PC-3 (cell line): ENCODE results near the gene PRKAR1B. TPM values are rescaled to one million over a fixed set of nuclear protein-coding genes. Genes with fewer than 3 reads are reported as not detected.
A peak's percentile ranks its signal among the peaks of the same experiment; 100 is the strongest.

ENCODE experiments used
- ATAC-seq: fragments of 200-7000 bp; cut with Tn5 transposase; 2 replicates; pipeline ENCODE4 v1.9.1; 2020; ENCODE audit warnings: mild to moderate bottlenecking, moderate library complexity
- BruUV-seq: library from RNA; stranded (reverse); fragments of 400-500 nt; replicated peaks from 2 replicates; lab custom pipeline; 2021; lab: Mats Ljungman, UMichigan
- CTCF ChIA-PET: fragments of 300-600 bp; sonication (Branson Sonifier 250); formaldehyde crosslinking; loops from one replicate; lab custom pipeline; 2022; ENCODE audit warnings: antibody characterized with exemption; lab: Charles Lee
- POLR2A ChIA-PET: fragments of 300-600 bp; sonication (Branson Sonifier 250); formaldehyde crosslinking; loops from one replicate; lab custom pipeline; 2022; ENCODE audit warnings: antibody characterized with exemption; ENCODE audit not compliant: unreplicated experiment; lab: Charles Lee
- DNase-seq: peaks from one replicate; pipeline ENCODE4 v3.0.0-alpha.2; 2015
- H2AFZ ChIP-seq: fragments of 300-600 bp; sonication (generic); 2 replicates; pipeline ENCODE4 v1.6.0; 2016; ENCODE audit warnings: antibody characterized with exemption, low read length
- H3F3A ChIP-seq: fragments of 300-600 bp; sonication (generic); one replicate; pipeline ENCODE4 v1.6.0; 2017; ENCODE audit warnings: antibody characterized with exemption, low read length, control low read depth, mild to moderate bottlenecking; ENCODE audit not compliant: unreplicated experiment
- H3K27ac ChIP-seq: fragments of 300-600 bp; sonication (generic); 2 replicates; pipeline ENCODE4 v1.5.1; 2016; ENCODE audit warnings: mild to moderate bottlenecking, low read length
- H3K27me3 ChIP-seq: fragments of 300-600 bp; sonication (generic); 2 replicates; pipeline ENCODE4 v1.6.1; 2016; ENCODE audit warnings: low read length, mixed read lengths
- H3K36me3 ChIP-seq: fragments of 300-600 bp; sonication (generic); 2 replicates; pipeline ENCODE4 v1.6.1; 2016; ENCODE audit warnings: low read depth, mixed run types, low read length, mixed read lengths
- H3K4me1 ChIP-seq: fragments of 300-600 bp; sonication (generic); 2 replicates; pipeline ENCODE4 v1.5.1; 2016; ENCODE audit warnings: low read length; ENCODE audit not compliant: insufficient read depth
- H3K4me2 ChIP-seq: fragments of 300-600 bp; sonication (generic); 2 replicates; pipeline ENCODE4 v1.6.0; 2016; ENCODE audit warnings: low read length
- H3K4me3 ChIP-seq: fragments of 300-600 bp; sonication (generic); 2 replicates; pipeline ENCODE4 v1.5.1; 2016; ENCODE audit warnings: mild to moderate bottlenecking, low read length, mixed read lengths
- H3K79me2 ChIP-seq: fragments of 300-600 bp; sonication (generic); 2 replicates; pipeline ENCODE4 v1.6.1; 2017; ENCODE audit warnings: low read length, mixed read lengths
- H3K9ac ChIP-seq: fragments of 300-600 bp; sonication (generic); 2 replicates; pipeline ENCODE4 v1.6.0; 2016; ENCODE audit warnings: mild to moderate bottlenecking, low read length
- H3K9me2 ChIP-seq: fragments of 300-600 bp; sonication (generic); replicated peaks from 2 replicates; pipeline ENCODE4 v1.6.1; 2016; ENCODE audit warnings: mixed run types, low read length, mixed read lengths
- H3K9me3 ChIP-seq: fragments of 300-600 bp; sonication (generic); 2 replicates; pipeline ENCODE4 v1.6.1; 2016; ENCODE audit warnings: low read length, mixed read lengths
- H4K20me1 ChIP-seq: fragments of 300-600 bp; sonication (generic); 2 replicates; pipeline ENCODE4 v1.6.1; 2016; ENCODE audit warnings: low read length, mixed read lengths
- CTCF ChIP-seq: fragments of 300-600 bp; sonication (generic); conservative IDR thresholded peaks from 2 replicates; pipeline ENCODE4 v1.5.1; 2017; ENCODE audit warnings: antibody characterized with exemption, low read depth, mild to moderate bottlenecking, low read length
- EZH2 ChIP-seq: fragments of 300-600 bp; sonication (generic); IDR thresholded peaks from one replicate; pipeline ENCODE4 v1.6.1; 2017; ENCODE audit warnings: antibody characterized with exemption, mild to moderate bottlenecking, low read length; ENCODE audit not compliant: unreplicated experiment
- EZH2phosphoT487 ChIP-seq: fragments of 300-600 bp; sonication (generic); IDR thresholded peaks from 2 replicates; pipeline ENCODE4 v1.6.1; 2018; ENCODE audit warnings: mild to moderate bottlenecking, antibody characterized with exemption, low read length, borderline replicate concordance
- intact Hi-C: fragments of 100-400 bp; cut with micrococcal nuclease; formaldehyde crosslinking; loops from 2 replicates; pipeline ENCODE4 v1.9.0; 2023
- total RNA-seq: library from RNA; depleted of rRNA; stranded (reverse); fragments of >200 nt; gene quantifications from 2 replicates; pipeline ENCODE4 v1.2.3, GENCODE V29; 2014

PRKAR1B gene
- total RNA-seq, 1 experiment from 2014 or later = 15.6 TPM

DNA sequence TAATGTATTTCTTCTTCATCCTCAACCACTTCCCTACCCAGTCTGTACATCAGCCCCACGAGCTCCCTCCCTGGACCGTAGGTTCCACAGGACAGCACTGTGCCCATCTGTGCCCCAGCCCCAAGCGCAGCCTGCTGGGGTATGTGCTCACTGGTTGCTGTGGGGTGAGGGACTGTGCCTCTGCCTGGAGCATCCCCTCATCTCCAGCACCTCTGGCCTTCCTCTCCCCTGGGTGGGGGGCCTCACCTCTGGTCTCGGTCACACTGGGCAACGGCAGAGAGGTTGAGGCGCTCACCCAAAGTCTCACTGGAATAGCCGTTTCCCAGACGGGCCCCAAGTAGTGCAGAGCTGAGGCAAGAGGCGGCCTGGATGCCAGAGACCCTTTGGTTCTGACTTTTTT, 1.5 kb upstream of the PRKAR1B start:
- BruUV-seq = no TSS peak
- H3F3A ChIP-seq = no peaks in the 10 kb centered on the region
- H3K9me2 ChIP-seq = no peaks in the 10 kb centered on the region
- H3K27ac ChIP-seq = no peak overlapping the region
- ChIA-PET POLR2A (interaction anchor here (0.6 kb wide), 1 partner anchor 396 kb away, joined by 6 read pairs; no protein-coding TSS in a partner anchor), CTCF (no interaction called here)
- peak overlapping the region; percentile 91 for H3K4me2 ChIP-seq
- DNase-seq = no peak
- no peak overlapping the region for H2AFZ ChIP-seq
- ATAC-seq = no peak
- 0 out of 2 replicates have a peak, but pooled peaks cover 3% of the 10 kb centered on the region for H3K9me3 ChIP-seq
- no peaks in the 10 kb centered on the region for H4K20me1 ChIP-seq
- H3K27me3 ChIP-seq = no peaks in the 10 kb centered on the region
- peaks cover 88% of the 10 kb centered on the region for H3K79me2 ChIP-seq
- intact Hi-C loops = loop anchor here (5.0 kb wide), 1 partner anchor 211 kb away; the partner anchor contains the start of gene PDGFA
- peaks cover 26% of the 10 kb centered on the region for H3K36me3 ChIP-seq
- peaks cover 32% of the 10 kb centered on the region for H3K4me1 ChIP-seq
- no peak overlapping the region for H3K9ac ChIP-seq
- peak overlapping the region; percentile 77 for H3K4me3 ChIP-seq
- TF ChIP-seq CTCF = no peak
- no peak for TF ChIP-seq EZH2phosphoT487
- no peak for TF ChIP-seq EZH2

DNA sequence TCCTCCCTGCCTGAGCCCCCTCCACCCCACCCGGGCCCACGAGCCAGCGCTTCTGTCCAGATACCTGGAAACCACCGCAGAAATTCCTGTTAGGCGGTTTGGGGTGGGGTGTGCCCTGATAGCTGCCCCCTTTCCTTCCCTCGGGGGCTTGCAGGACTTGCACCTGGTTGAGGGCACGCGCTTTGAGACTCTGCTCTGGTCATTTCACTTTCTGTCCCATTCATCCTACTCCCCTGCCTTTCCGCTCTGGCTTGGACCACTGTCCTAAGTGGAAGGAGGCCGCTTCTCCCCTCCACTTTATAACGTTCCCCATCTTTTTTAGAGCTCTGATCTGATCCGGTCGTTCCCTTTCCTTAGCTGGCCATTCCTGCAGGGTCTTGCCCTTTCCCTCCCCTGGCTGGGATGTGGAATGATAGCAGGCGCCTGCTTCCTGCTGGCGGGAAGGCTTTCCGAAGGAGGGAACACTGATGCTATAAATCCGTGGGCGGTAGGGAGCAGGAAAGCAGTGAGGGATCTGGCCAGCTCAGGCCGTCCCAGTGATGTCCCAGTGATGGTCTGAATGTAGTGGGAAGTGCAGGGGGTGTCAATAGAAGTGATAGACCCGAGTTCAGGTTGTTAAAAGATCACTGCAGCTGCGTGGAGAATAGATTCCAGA, 852 bp upstream of the PRKAR1B start:
- intact Hi-C loops = loop anchor here (2.0 to 5.0 kb wide), 2 partner anchors 87 to 211 kb away; partner anchors contain the start of gene PDGFA
- Histone ChIP-seq H3F3A (no peaks in the 10 kb centered on the region), H4K20me1 (no peaks in the 10 kb centered on the region), H3K27ac (no peak overlapping the region), H2AFZ (no peak overlapping the region), H3K4me3 (peak overlapping the region; percentile 77), H3K4me1 (peaks cover 32% of the 10 kb centered on the region), H3K36me3 (peaks cover 28% of the 10 kb centered on the region), H3K79me2 (peaks cover 83% of the 10 kb centered on the region), H3K9ac (peak overlapping the region; percentile 83), H3K4me2 (peak overlapping the region; percentile 91), H3K9me2 (no peaks in the 10 kb centered on the region), H3K9me3 (0 out of 2 replicates have a peak, but pooled peaks cover 3% of the 10 kb centered on the region), H3K27me3 (no peaks in the 10 kb centered on the region)
- ChIA-PET POLR2A (interaction anchor here (0.6 kb wide), 1 partner anchor 395 kb away, joined by 6 read pairs; no protein-coding TSS in a partner anchor), CTCF (interaction anchor here (0.6 kb wide), 1 partner anchor 87 kb away, joined by 4 read pairs; no protein-coding TSS in a partner anchor)
- ATAC-seq (no peak), DNase-seq (peak; percentile 6)
- BruUV-seq = TSS peak; percentile 30
- TF ChIP-seq EZH2phosphoT487 (no peak), CTCF (no peak), EZH2 (no peak)

DNA sequence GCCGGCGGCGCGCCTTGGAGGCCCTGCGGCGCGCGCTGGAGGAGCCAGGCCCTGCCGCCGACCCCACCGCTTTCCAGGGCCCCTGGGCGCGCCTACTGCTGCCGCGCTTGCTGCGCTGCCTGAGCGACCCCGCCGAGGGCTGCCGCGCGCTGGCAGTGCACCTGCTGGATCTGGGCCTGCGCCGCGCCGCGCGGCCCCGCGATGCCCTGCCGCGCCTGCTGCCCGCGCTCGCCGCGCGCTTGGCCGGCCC, 302 bp downstream of the PRKAR1B start:
- intact Hi-C loops = loop anchor here (2.0 to 5.0 kb wide), 2 partner anchors 86 to 209 kb away; partner anchors contain the start of gene PDGFA
- ChIA-PET POLR2A (no interaction called here), CTCF (no interaction called here)
- no peak for DNase-seq
- TF ChIP-seq CTCF = no peak
- no peak for TF ChIP-seq EZH2phosphoT487
- TF ChIP-seq EZH2 = no peak
- H3K9ac ChIP-seq = peak overlapping the region; percentile 83
- H3F3A ChIP-seq = no peaks in the 10 kb centered on the region
- H4K20me1 ChIP-seq = no peaks in the 10 kb centered on the region
- H3K27ac ChIP-seq = no peak overlapping the region; the same call in 1 of the 2 replicates
- H3K4me3 ChIP-seq = peak overlapping the region; percentile 77
- peaks cover 72% of the 10 kb centered on the region for H3K79me2 ChIP-seq
- no peaks in the 10 kb centered on the region for H3K9me2 ChIP-seq
- H3K4me2 ChIP-seq = peak overlapping the region; percentile 76; the same call in 1 of the 2 replicates
- peak overlapping the region; percentile 64; the same call in 1 of the 2 replicates for H2AFZ ChIP-seq
- peak; percentile 28; the same call in 1 of the 2 replicates for ATAC-seq
- 0 out of 2 replicates have a peak, but pooled peaks cover 3% of the 10 kb centered on the region for H3K9me3 ChIP-seq
- no peaks in the 10 kb centered on the region for H3K27me3 ChIP-seq
- no TSS peak for BruUV-seq
- peaks cover 22% of the 10 kb centered on the region for H3K4me1 ChIP-seq
- peaks cover 33% of the 10 kb centered on the region for H3K36me3 ChIP-seq
